ENCODE data around the gene TSPAN18.
A peak's percentile ranks its signal among the peaks of the same experiment; 100 is the strongest.

The TSPAN18 gene

GRCh38 chr11:44797051-44797450 lies 70.3 kb downstream of the TSPAN18 start:
- no peak for DNase-seq (ENCODE audit: low read depth, low spot score)

- peak; percentile 85 for DNase-seq (ENCODE audit: low read depth, low spot score)
Measured at GRCh38 chr11:44797886-44798606, 71.3 kb downstream of the TSPAN18 start.

- no peak for DNase-seq (ENCODE audit: low read depth, low spot score)
Measured at GRCh38 chr11:44798607-44798972, 71.8 kb downstream of the TSPAN18 start.

GRCh38 chr11:44799012-44799411 lies 72.2 kb downstream of the TSPAN18 start:
- DNase-seq (ENCODE audit: low read depth, low spot score), result no peak

GRCh38 chr11:44802347-44802746 lies 75.6 kb downstream of the TSPAN18 start:
- no peak for DNase-seq (ENCODE audit: low read depth, low spot score)

GRCh38 chr11:44803009-44803408 lies 76.2 kb downstream of the TSPAN18 start:
- no peak for DNase-seq (ENCODE audit: low read depth, low spot score)

- no peak for DNase-seq (ENCODE audit: low read depth, low spot score)
Measured at GRCh38 chr11:44804449-44805437, 78.0 kb downstream of the TSPAN18 start.

- no peak for DNase-seq (ENCODE audit: low read depth, low spot score)
Measured at GRCh38 chr11:44805596-44805995, 78.8 kb downstream of the TSPAN18 start.

GRCh38 chr11:44808053-44808753 lies 81.4 kb downstream of the TSPAN18 start:
- DNase-seq (ENCODE audit: low read depth, low spot score), result no peak

- DNase-seq (ENCODE audit: low read depth, low spot score), result no peak
Measured at GRCh38 chr11:44809283-44809682, 82.5 kb downstream of the TSPAN18 start.

- DNase-seq (ENCODE audit: low read depth, low spot score), result no peak
Measured at GRCh38 chr11:44811841-44812448, 85.2 kb downstream of the TSPAN18 start.

- DNase-seq (ENCODE audit: low read depth, low spot score), result no peak
Measured at GRCh38 chr11:44812971-44813370, 86.2 kb downstream of the TSPAN18 start.

GRCh38 chr11:44813401-44813800 lies 86.6 kb downstream of the TSPAN18 start:
- DNase-seq (ENCODE audit: low read depth, low spot score), result no peak

GRCh38 chr11:44814881-44815592 lies 88.3 kb downstream of the TSPAN18 start:
- no peak for DNase-seq (ENCODE audit: low read depth, low spot score)

GRCh38 chr11:44815917-44816456 lies 89.2 kb downstream of the TSPAN18 start:
- no peak for DNase-seq (ENCODE audit: low read depth, low spot score)

GRCh38 chr11:44816761-44817160 lies 90.0 kb downstream of the TSPAN18 start:
- no peak for DNase-seq (ENCODE audit: low read depth, low spot score)

GRCh38 chr11:44817207-44817949 lies 90.6 kb downstream of the TSPAN18 start:
- DNase-seq (ENCODE audit: low read depth, low spot score), result no peak

- no peak for DNase-seq (ENCODE audit: low read depth, low spot score)
Measured at GRCh38 chr11:44818110-44818509, 91.3 kb downstream of the TSPAN18 start.

- DNase-seq (ENCODE audit: low read depth, low spot score), result no peak
Measured at GRCh38 chr11:44819346-44819745, 92.6 kb downstream of the TSPAN18 start.

- no peak for DNase-seq (ENCODE audit: low read depth, low spot score)
Measured at GRCh38 chr11:44822369-44822768, 95.6 kb downstream of the TSPAN18 start.
